ENCODE measurements around the gene PAM. TPM values are rescaled to one million over a fixed set of nuclear protein-coding genes. Genes with fewer than 3 reads are reported as not detected.

PAM gene
- total and polyA plus RNA-seq, 2 donors = 22.1 to 76.3 TPM

GRCh38 chr5:102886586-102886985, 131.5 kb downstream of the PAM start:
- Histone ChIP-seq H3K9me3 (ENCODE audit: control insufficient read depth in 2 of 2, insufficient read depth in 1 of 2, low read length in 1 of 2) (no peaks in the 10 kb centered on the region), H3K36me3 (ENCODE audit: control insufficient read depth in 2 of 2, insufficient read depth in 2 of 2, low read length in 1 of 2) (no peaks in the 10 kb centered on the region), H3K4me1 (ENCODE audit: control insufficient read depth in 2 of 2, insufficient read depth in 2 of 2, low read length in 2 of 2) (no peaks in the 10 kb centered on the region), H3K27me3 (ENCODE audit: control insufficient read depth in 2 of 2, insufficient read depth in 1 of 2, low read length in 1 of 2) (no peaks in the 10 kb centered on the region), H3K4me3 (ENCODE audit: low read length in 2 of 2) (no peak overlapping the region), H3K27ac (ENCODE audit: low read depth in 1 of 2, low read length in 1 of 2) (no peak overlapping the region)
- no peak for DNase-seq (ENCODE audit: low read depth in 6 of 9, low spot score in 9 of 9)

DNA sequence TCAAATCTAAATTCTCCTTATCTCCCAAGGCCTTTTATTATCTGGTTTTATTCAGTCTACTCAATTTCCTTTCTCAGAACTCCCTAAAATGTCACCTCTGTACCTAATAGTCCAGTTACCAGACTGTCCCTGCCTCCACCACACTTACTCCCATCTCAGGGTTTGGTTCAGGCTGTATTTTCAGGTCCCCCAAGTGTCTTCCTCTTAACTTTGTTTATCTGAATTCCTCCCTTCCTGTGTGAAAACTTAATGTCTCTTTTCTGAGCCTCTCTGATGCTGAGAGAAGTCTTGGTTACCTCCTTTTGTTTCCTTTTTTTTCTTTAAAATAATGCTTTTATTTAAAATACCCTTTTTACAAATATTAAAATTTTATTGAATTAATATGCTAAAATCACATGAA, 133.4 kb downstream of the PAM start:
- H3K4me3 ChIP-seq (ENCODE audit: low read length in 2 of 2) = no peak overlapping the region
- H3K27ac ChIP-seq (ENCODE audit: low read depth in 1 of 2, low read length in 1 of 2) = no peak overlapping the region

DNA sequence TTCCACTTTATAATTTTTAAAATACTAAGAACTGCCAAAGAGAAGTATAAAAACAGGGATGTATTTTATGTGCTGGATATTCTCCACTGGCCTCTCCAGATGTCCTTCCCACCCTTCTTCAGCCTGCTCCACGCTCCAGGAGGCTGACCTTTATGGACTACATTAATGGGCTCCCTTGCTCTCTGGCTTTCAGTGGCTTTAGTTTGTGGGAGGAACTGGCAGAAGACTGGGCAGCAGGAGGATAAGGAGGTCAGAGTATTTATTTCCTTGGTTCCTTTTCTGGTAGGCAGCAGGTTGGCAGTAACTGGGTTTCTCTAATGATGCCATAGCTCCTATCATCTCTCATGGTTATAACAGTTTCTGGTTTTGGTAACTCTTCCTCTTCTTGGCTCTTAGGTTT, 133.9 kb downstream of the PAM start:
- DNase-seq (ENCODE audit: low read depth in 6 of 9, low spot score in 9 of 9) = no peak
- H3K4me1 ChIP-seq (ENCODE audit: control insufficient read depth in 2 of 2, insufficient read depth in 2 of 2, low read length in 2 of 2) = no peaks in the 10 kb centered on the region
- 97% methylated on average over 1 of the region's 1 CpG for WGBS
- no peak overlapping the region for H3K4me3 ChIP-seq (ENCODE audit: low read length in 2 of 2)
- no peaks in the 10 kb centered on the region for H3K27me3 ChIP-seq (ENCODE audit: control insufficient read depth in 2 of 2, insufficient read depth in 1 of 2, low read length in 1 of 2)
- no peak overlapping the region for H3K27ac ChIP-seq (ENCODE audit: low read depth in 1 of 2, low read length in 1 of 2)
- H3K36me3 ChIP-seq (ENCODE audit: control insufficient read depth in 2 of 2, insufficient read depth in 2 of 2, low read length in 1 of 2) = no peaks in the 10 kb centered on the region
- H3K9me3 ChIP-seq (ENCODE audit: control insufficient read depth in 2 of 2, insufficient read depth in 1 of 2, low read length in 1 of 2) = no peaks in the 10 kb centered on the region

More for the DNA sequence above, 133.4 kb downstream of the PAM start:
- no peaks in the 10 kb centered on the region for H3K36me3 ChIP-seq (ENCODE audit: control insufficient read depth in 2 of 2, insufficient read depth in 2 of 2, low read length in 1 of 2)
- no peaks in the 10 kb centered on the region for H3K4me1 ChIP-seq (ENCODE audit: control insufficient read depth in 2 of 2, insufficient read depth in 2 of 2, low read length in 2 of 2)
- DNase-seq (ENCODE audit: low read depth in 6 of 9, low spot score in 9 of 9) = no peak
- H3K27me3 ChIP-seq (ENCODE audit: control insufficient read depth in 2 of 2, insufficient read depth in 1 of 2, low read length in 1 of 2) = no peaks in the 10 kb centered on the region
- no peaks in the 10 kb centered on the region for H3K9me3 ChIP-seq (ENCODE audit: control insufficient read depth in 2 of 2, insufficient read depth in 1 of 2, low read length in 1 of 2)

DNA sequence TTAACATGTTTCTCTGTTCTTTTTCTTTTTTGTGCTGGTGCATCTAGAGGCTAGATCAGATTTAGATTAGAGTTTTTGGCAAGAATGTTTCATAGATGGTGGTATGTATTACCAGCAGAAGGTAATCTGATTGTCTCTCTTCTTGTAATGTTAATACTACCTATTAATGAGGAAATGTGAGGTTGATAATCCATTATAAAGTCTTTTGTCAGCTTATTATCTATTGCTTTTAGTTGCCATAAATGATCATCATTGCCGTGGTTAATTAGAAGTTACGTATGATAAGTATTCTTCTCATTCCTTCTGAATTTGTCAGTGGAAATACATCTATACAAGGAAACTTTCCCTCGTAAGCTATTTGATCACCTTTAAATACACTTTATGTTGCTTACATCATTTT, 135.0 kb downstream of the PAM start:
- no peaks in the 10 kb centered on the region for H3K27me3 ChIP-seq (ENCODE audit: control insufficient read depth in 2 of 2, insufficient read depth in 1 of 2, low read length in 1 of 2)
- no peak for DNase-seq (ENCODE audit: low read depth in 6 of 9, low spot score in 9 of 9)
- no peaks in the 10 kb centered on the region for H3K4me1 ChIP-seq (ENCODE audit: control insufficient read depth in 2 of 2, insufficient read depth in 2 of 2, low read length in 2 of 2)
- no peak overlapping the region for H3K4me3 ChIP-seq (ENCODE audit: low read length in 2 of 2)
- H3K27ac ChIP-seq (ENCODE audit: low read depth in 1 of 2, low read length in 1 of 2) = no peak overlapping the region
- H3K9me3 ChIP-seq (ENCODE audit: control insufficient read depth in 2 of 2, insufficient read depth in 1 of 2, low read length in 1 of 2) = no peaks in the 10 kb centered on the region
- WGBS = 99% methylated on average over 3 of the region's 3 CpGs
- no peaks in the 10 kb centered on the region for H3K36me3 ChIP-seq (ENCODE audit: control insufficient read depth in 2 of 2, insufficient read depth in 2 of 2, low read length in 1 of 2)

GRCh38 chr5:102891175-102891574, 136.1 kb downstream of the PAM start:
- no peaks in the 10 kb centered on the region for H3K36me3 ChIP-seq (ENCODE audit: control insufficient read depth in 2 of 2, insufficient read depth in 2 of 2, low read length in 1 of 2)
- no peak overlapping the region for H3K4me3 ChIP-seq (ENCODE audit: low read length in 2 of 2)
- no peak for DNase-seq (ENCODE audit: low read depth in 6 of 9, low spot score in 9 of 9)
- H3K4me1 ChIP-seq (ENCODE audit: control insufficient read depth in 2 of 2, insufficient read depth in 2 of 2, low read length in 2 of 2) = no peaks in the 10 kb centered on the region
- no peaks in the 10 kb centered on the region for H3K27me3 ChIP-seq (ENCODE audit: control insufficient read depth in 2 of 2, insufficient read depth in 1 of 2, low read length in 1 of 2)
- WGBS = 89% methylated on average over 3 of the region's 3 CpGs
- no peak overlapping the region for H3K27ac ChIP-seq (ENCODE audit: low read depth in 1 of 2, low read length in 1 of 2)
- H3K9me3 ChIP-seq (ENCODE audit: control insufficient read depth in 2 of 2, insufficient read depth in 1 of 2, low read length in 1 of 2) = no peaks in the 10 kb centered on the region

- Histone ChIP-seq H3K27me3 (ENCODE audit: control insufficient read depth in 2 of 2, insufficient read depth in 1 of 2, low read length in 1 of 2) (no peaks in the 10 kb centered on the region), H3K9me3 (ENCODE audit: control insufficient read depth in 2 of 2, insufficient read depth in 1 of 2, low read length in 1 of 2) (no peaks in the 10 kb centered on the region), H3K4me1 (ENCODE audit: control insufficient read depth in 2 of 2, insufficient read depth in 2 of 2, low read length in 2 of 2) (no peaks in the 10 kb centered on the region), H3K4me3 (ENCODE audit: low read length in 2 of 2) (no peak overlapping the region), H3K27ac (ENCODE audit: low read depth in 1 of 2, low read length in 1 of 2) (no peak overlapping the region), H3K36me3 (ENCODE audit: control insufficient read depth in 2 of 2, insufficient read depth in 2 of 2, low read length in 1 of 2) (no peaks in the 10 kb centered on the region)
- DNase-seq (ENCODE audit: low read depth in 6 of 9, low spot score in 9 of 9) = no peak
- 96% methylated on average over 3 of the region's 3 CpGs for WGBS
Observed at GRCh38 chr5:102893942-102894341, 138.8 kb downstream of the PAM start.

- H3K4me3 ChIP-seq (ENCODE audit: low read length in 2 of 2) = no peak overlapping the region
- DNase-seq (ENCODE audit: low read depth in 6 of 9, low spot score in 9 of 9) = no peak
- no peak overlapping the region for H3K27ac ChIP-seq (ENCODE audit: low read depth in 1 of 2, low read length in 1 of 2)
- no peaks in the 10 kb centered on the region for H3K27me3 ChIP-seq (ENCODE audit: control insufficient read depth in 2 of 2, insufficient read depth in 1 of 2, low read length in 1 of 2)
- no peaks in the 10 kb centered on the region for H3K9me3 ChIP-seq (ENCODE audit: control insufficient read depth in 2 of 2, insufficient read depth in 1 of 2, low read length in 1 of 2)
- no peaks in the 10 kb centered on the region for H3K36me3 ChIP-seq (ENCODE audit: control insufficient read depth in 2 of 2, insufficient read depth in 2 of 2, low read length in 1 of 2)
- no peaks in the 10 kb centered on the region for H3K4me1 ChIP-seq (ENCODE audit: control insufficient read depth in 2 of 2, insufficient read depth in 2 of 2, low read length in 2 of 2)
Observed at GRCh38 chr5:102895234-102895633, 140.1 kb downstream of the PAM start.

- H3K27me3 ChIP-seq (ENCODE audit: control insufficient read depth in 2 of 2, insufficient read depth in 1 of 2, low read length in 1 of 2) = no peaks in the 10 kb centered on the region
- no peak overlapping the region for H3K27ac ChIP-seq (ENCODE audit: low read depth in 1 of 2, low read length in 1 of 2)
- H3K9me3 ChIP-seq (ENCODE audit: control insufficient read depth in 2 of 2, insufficient read depth in 1 of 2, low read length in 1 of 2) = no peaks in the 10 kb centered on the region
- no peaks in the 10 kb centered on the region for H3K36me3 ChIP-seq (ENCODE audit: control insufficient read depth in 2 of 2, insufficient read depth in 2 of 2, low read length in 1 of 2)
- H3K4me1 ChIP-seq (ENCODE audit: control insufficient read depth in 2 of 2, insufficient read depth in 2 of 2, low read length in 2 of 2) = no peaks in the 10 kb centered on the region
- DNase-seq (ENCODE audit: low read depth in 6 of 9, low spot score in 9 of 9) = no peak
- no peak overlapping the region for H3K4me3 ChIP-seq (ENCODE audit: low read length in 2 of 2)
- WGBS = 98% methylated on average over 6 of the region's 6 CpGs
Observed at GRCh38 chr5:102895976-102896375, 140.9 kb downstream of the PAM start.

GRCh38 chr5:102901424-102902134, 146.5 kb downstream of the PAM start:
- no peaks in the 10 kb centered on the region for H3K36me3 ChIP-seq (ENCODE audit: control insufficient read depth in 2 of 2, insufficient read depth in 2 of 2, low read length in 1 of 2)
- H3K27ac ChIP-seq (ENCODE audit: low read depth in 1 of 2, low read length in 1 of 2) = no peak overlapping the region
- H3K4me3 ChIP-seq (ENCODE audit: low read length in 2 of 2) = no peak overlapping the region
- no peaks in the 10 kb centered on the region for H3K9me3 ChIP-seq (ENCODE audit: control insufficient read depth in 2 of 2, insufficient read depth in 1 of 2, low read length in 1 of 2)
- 84% methylated on average over 3 of the region's 3 CpGs for WGBS
- no peaks in the 10 kb centered on the region for H3K27me3 ChIP-seq (ENCODE audit: control insufficient read depth in 2 of 2, insufficient read depth in 1 of 2, low read length in 1 of 2)
- no peak for DNase-seq (ENCODE audit: low read depth in 6 of 9, low spot score in 9 of 9)
- no peaks in the 10 kb centered on the region for H3K4me1 ChIP-seq (ENCODE audit: control insufficient read depth in 2 of 2, insufficient read depth in 2 of 2, low read length in 2 of 2)

- no peaks in the 10 kb centered on the region for H3K4me1 ChIP-seq (ENCODE audit: control insufficient read depth in 2 of 2, insufficient read depth in 2 of 2, low read length in 2 of 2)
- H3K36me3 ChIP-seq (ENCODE audit: control insufficient read depth in 2 of 2, insufficient read depth in 2 of 2, low read length in 1 of 2) = no peaks in the 10 kb centered on the region
- H3K27ac ChIP-seq (ENCODE audit: low read depth in 1 of 2, low read length in 1 of 2) = no peak overlapping the region
- no peak overlapping the region for H3K4me3 ChIP-seq (ENCODE audit: low read length in 2 of 2)
- no peaks in the 10 kb centered on the region for H3K9me3 ChIP-seq (ENCODE audit: control insufficient read depth in 2 of 2, insufficient read depth in 1 of 2, low read length in 1 of 2)
- no peaks in the 10 kb centered on the region for H3K27me3 ChIP-seq (ENCODE audit: control insufficient read depth in 2 of 2, insufficient read depth in 1 of 2, low read length in 1 of 2)
- no peak for DNase-seq (ENCODE audit: low read depth in 6 of 9, low spot score in 9 of 9)
Observed at GRCh38 chr5:102902135-102902448, 147.0 kb downstream of the PAM start.
